Mammary epithelial cell (primary cell): ENCODE data around the gene ATP11A.

Source experiments
- CTCF ChIP-seq, 2 donors: IDR thresholded peaks in 1 of 2; conservative IDR thresholded peaks in 1 of 2; 2 replicates each; pipeline ENCODE4 v1.5.1; 2011 to 2012; ENCODE audit warnings: inconsistent platforms in 2 of 2, low read length in 2 of 2, mild to moderate bottlenecking in 2 of 2, control low read depth in 1 of 2, low read depth in 1 of 2; ENCODE audit not compliant: insufficient read depth in 1 of 2; ENCODE audit errors: extremely low read depth in 1 of 2
- EZH2 ChIP-seq: IDR thresholded peaks from 2 replicates; pipeline ENCODE4 v1.6.1; 2012; ENCODE audit warnings: low read length, inconsistent platforms, borderline replicate concordance

- TF ChIP-seq CTCF (conservative IDR thresholded peaks at IDR 0.05 in 1 of 2, IDR thresholded peaks at IDR 0.05 in 1 of 2; ENCODE audit: extremely low read depth in 1 of 2, insufficient read depth in 1 of 2, low read depth in 1 of 2, low read length in 2 of 2) (no peak), EZH2 (no peak)
Observed at GRCh38 chr13:112708560-112709240, 18.9 kb downstream of the ATP11A start.
